Body of pancreas (tissue), 4 donors: ENCODE results near the gene CDR2L.
"Not testable (repeated sequence)": the region's sequence is repeated elsewhere in the genome, so short reads cannot be mapped to it uniquely, and the experiment has no call there.

ENCODE experiments used
- CTCF ChIP-seq, 7 experiments: fragments of 450-650 bp in 4 of 7; fragments of 200-600 bp in 3 of 7; sonication (generic) in 3 of 7; IDR thresholded peaks; one replicate each; pipeline ENCODE4 v1.5.1; 2016 to 2019; ENCODE audit warnings: antibody characterized with exemption in 7 of 7
- POLR2A ChIP-seq, 3 donors: fragments of 450-650 bp; IDR thresholded peaks; one replicate each; pipeline ENCODE4 v1.6.1; 2016; ENCODE audit warnings: antibody characterized with exemption in 3 of 3, mild to moderate bottlenecking in 2 of 3

- TF ChIP-seq POLR2A, CTCF (IDR thresholded peaks at IDR 0.05): not testable (repeated sequence)
Observed at GRCh38 chr17:75025398-75025734, 37.9 kb downstream of the CDR2L start.
